ENCODE results near the gene SMARCA1.
A peak's percentile ranks its signal among the peaks of the same experiment; 100 is the strongest.
"Not testable (repeated sequence)": the region's sequence is repeated elsewhere in the genome, so short reads cannot be mapped to it uniquely, and the experiment has no call there.

SMARCA1 gene

GRCh38 chrX:129523079-129523911, at the start of gene SMARCA1:
Gene SMARCA1 (minus strand): TSS chrX:129523490. CDS start chrX:129523370, 120 bp downstream.
- peak in 1 of 2 donors; percentile 2 for DNase-seq

GRCh38 chrX:129572422-129572821, 49.1 kb upstream of the SMARCA1 start:
- DNase-seq, result no peak

GRCh38 chrX:129568349-129568748, 45.1 kb upstream of the SMARCA1 start:
- no peak for DNase-seq

GRCh38 chrX:129566073-129566472, 42.8 kb upstream of the SMARCA1 start:
- no peak for DNase-seq

GRCh38 chrX:129565046-129565650, 41.9 kb upstream of the SMARCA1 start:
- no peak for DNase-seq

GRCh38 chrX:129564345-129564744, 41.1 kb upstream of the SMARCA1 start:
- DNase-seq, result not testable (repeated sequence)

GRCh38 chrX:129561453-129561852, 38.2 kb upstream of the SMARCA1 start:
- DNase-seq, result no peak

- DNase-seq, result no peak
Measured at GRCh38 chrX:129559783-129560182, 36.5 kb upstream of the SMARCA1 start.

- no peak for DNase-seq
Measured at GRCh38 chrX:129557844-129558480, 34.7 kb upstream of the SMARCA1 start.

- no peak for DNase-seq
Measured at GRCh38 chrX:129556806-129557315, 33.6 kb upstream of the SMARCA1 start.

GRCh38 chrX:129554816-129555215, 31.5 kb upstream of the SMARCA1 start:
- DNase-seq, result not testable (repeated sequence)

GRCh38 chrX:129553619-129554288, 30.5 kb upstream of the SMARCA1 start:
- DNase-seq, result no peak

- no peak for DNase-seq
Measured at GRCh38 chrX:129549124-129549523, 25.8 kb upstream of the SMARCA1 start.

- DNase-seq, result no peak
Measured at GRCh38 chrX:129545408-129545807, 22.1 kb upstream of the SMARCA1 start.

- no peak for DNase-seq
Measured at GRCh38 chrX:129544780-129545179, 21.5 kb upstream of the SMARCA1 start.

- DNase-seq, result no peak
Measured at GRCh38 chrX:129540722-129541184, 17.5 kb upstream of the SMARCA1 start.

GRCh38 chrX:129540068-129540653, 16.9 kb upstream of the SMARCA1 start, which contains the start of gene OCRL:
Gene OCRL (plus strand): TSS chrX:129540259. CDS start chrX:129540440, 181 bp downstream.
- DNase-seq, result peak; percentile 23 to 46

- DNase-seq, result no peak
Measured at GRCh38 chrX:129534816-129535578, 11.7 kb upstream of the SMARCA1 start.

GRCh38 chrX:129531132-129531531, 7.8 kb upstream of the SMARCA1 start:
- DNase-seq, result no peak

- no peak for DNase-seq
Measured at GRCh38 chrX:129530410-129530809, 7.1 kb upstream of the SMARCA1 start.

- DNase-seq, result no peak
Measured at GRCh38 chrX:129529685-129530281, 6.5 kb upstream of the SMARCA1 start.
